Uterus (tissue), 4 donors: ENCODE data around the gene NOS1AP. TPM values are rescaled to one million over a fixed set of nuclear protein-coding genes. Genes with fewer than 3 reads are reported as not detected.

Experiments
- DNase-seq, 2 donors: peaks; one replicate each; pipeline ENCODE4 v3.0.0-alpha.2; 2019 to 2020
- H3K27ac ChIP-seq, 2 donors: fragments of 200-600 bp; sonication (generic); 1 replicate in 1 of 2; 2 replicates in 1 of 2; pipeline ENCODE4 v1.5.1; 2016 to 2018
- H3K27me3 ChIP-seq, 2 donors: fragments of 200-600 bp; sonication (generic); one replicate each; pipeline ENCODE4 v1.5.1; 2018 to 2019; ENCODE audit warnings: control low read depth in 1 of 2
- H3K36me3 ChIP-seq, 2 donors: fragments of 200-600 bp; sonication (generic); one replicate each; pipeline ENCODE4 v1.5.1; 2019; ENCODE audit warnings: control low read depth in 1 of 2
- H3K4me1 ChIP-seq, 2 donors: fragments of 200-600 bp; sonication (generic); one replicate each; pipeline ENCODE4 v1.5.1; 2018 to 2019; ENCODE audit warnings: control low read depth in 1 of 2
- H3K4me3 ChIP-seq, 2 donors: fragments of 200-600 bp; sonication (generic); 1 replicate in 1 of 2; 2 replicates in 1 of 2; pipeline ENCODE4 v1.5.1; 2018 to 2019; ENCODE audit warnings: mild to moderate bottlenecking in 1 of 2
- H3K9me3 ChIP-seq, 2 donors: fragments of 200-600 bp; sonication (generic); one replicate each; pipeline ENCODE4 v1.5.1; 2019; ENCODE audit warnings: control low read depth in 1 of 2
- POLR2A ChIP-seq, 2 donors: fragments of 450-650 bp; IDR thresholded peaks; one replicate each; pipeline ENCODE4 v1.6.1; 2016; ENCODE audit warnings: antibody characterized with exemption in 2 of 2, mild to moderate bottlenecking in 1 of 2, moderate library complexity in 1 of 2
- intact Hi-C: fragments of 100-400 bp; cut with DNase I; formaldehyde crosslinking; loops from one replicate; pipeline ENCODE4 v1.15.1; 2023; ENCODE audit warnings: low total_unique reads
- total RNA-seq, 4 donors: library from RNA; depleted of rRNA in 3 of 4; stranded (reverse); fragments of >200 nt in 3 of 4; gene quantifications; one replicate each; pipeline versions ENCODE4 v1.1.0 to v1.2.4, GENCODE V29; 2014 to 2023
- TF ChIP-seq, protein P1 (sequence below), 4 experiments: fragments of 200-600 bp in 2 of 4; fragments of 450-650 bp in 2 of 4; sonication (generic) in 2 of 4; IDR thresholded peaks; one replicate each; pipeline ENCODE4 v1.5.1; 2016 to 2019; ENCODE audit warnings: antibody characterized with exemption in 4 of 4, mild to moderate bottlenecking in 2 of 4, moderate library complexity in 1 of 4
- donor health status: DM: yes; HTN: yes; CAD: no.

The NOS1AP gene
- total RNA-seq, 4 donors from 2014 or later, result under 0.01 to 5.3 (median 1.9) TPM; not detected in 1

DNA sequence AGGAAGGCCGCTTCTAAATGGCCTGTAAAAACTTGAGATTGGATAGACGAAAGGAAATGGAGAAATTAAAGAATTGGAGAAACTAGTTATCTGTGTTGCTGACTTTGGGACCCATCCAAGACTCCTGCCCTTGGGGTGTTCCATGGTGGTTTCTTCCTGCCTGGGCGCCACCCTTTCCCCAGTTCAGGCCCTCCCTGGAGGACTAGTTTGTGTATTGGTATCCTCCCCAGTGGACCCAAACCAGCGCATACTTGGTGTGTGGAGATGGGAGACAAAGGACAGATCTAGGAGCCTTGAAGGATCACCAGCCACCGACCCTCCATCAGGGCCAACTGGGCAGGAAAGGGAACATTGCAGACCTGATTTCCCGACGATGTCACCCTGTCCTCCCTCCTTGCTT lies 300.1 kb downstream of the NOS1AP start:
- H3K9me3 ChIP-seq, result no peaks in the 10 kb centered on the region
- no peaks in the 10 kb centered on the region for H3K36me3 ChIP-seq
- intact Hi-C loops, result no loop called here
- no peak for DNase-seq
- no peaks in the 10 kb centered on the region for H3K27me3 ChIP-seq
- no peak overlapping the region for H3K27ac ChIP-seq
- no peak overlapping the region for H3K4me3 ChIP-seq
- H3K4me1 ChIP-seq, result no peaks in the 10 kb centered on the region
- TF ChIP-seq, protein P1, sequence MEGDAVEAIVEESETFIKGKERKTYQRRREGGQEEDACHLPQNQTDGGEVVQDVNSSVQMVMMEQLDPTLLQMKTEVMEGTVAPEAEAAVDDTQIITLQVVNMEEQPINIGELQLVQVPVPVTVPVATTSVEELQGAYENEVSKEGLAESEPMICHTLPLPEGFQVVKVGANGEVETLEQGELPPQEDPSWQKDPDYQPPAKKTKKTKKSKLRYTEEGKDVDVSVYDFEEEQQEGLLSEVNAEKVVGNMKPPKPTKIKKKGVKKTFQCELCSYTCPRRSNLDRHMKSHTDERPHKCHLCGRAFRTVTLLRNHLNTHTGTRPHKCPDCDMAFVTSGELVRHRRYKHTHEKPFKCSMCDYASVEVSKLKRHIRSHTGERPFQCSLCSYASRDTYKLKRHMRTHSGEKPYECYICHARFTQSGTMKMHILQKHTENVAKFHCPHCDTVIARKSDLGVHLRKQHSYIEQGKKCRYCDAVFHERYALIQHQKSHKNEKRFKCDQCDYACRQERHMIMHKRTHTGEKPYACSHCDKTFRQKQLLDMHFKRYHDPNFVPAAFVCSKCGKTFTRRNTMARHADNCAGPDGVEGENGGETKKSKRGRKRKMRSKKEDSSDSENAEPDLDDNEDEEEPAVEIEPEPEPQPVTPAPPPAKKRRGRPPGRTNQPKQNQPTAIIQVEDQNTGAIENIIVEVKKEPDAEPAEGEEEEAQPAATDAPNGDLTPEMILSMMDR (IDR thresholded peaks at IDR 0.05), result no peak
- TF ChIP-seq POLR2A (IDR thresholded peaks at IDR 0.05), result no peak

DNA sequence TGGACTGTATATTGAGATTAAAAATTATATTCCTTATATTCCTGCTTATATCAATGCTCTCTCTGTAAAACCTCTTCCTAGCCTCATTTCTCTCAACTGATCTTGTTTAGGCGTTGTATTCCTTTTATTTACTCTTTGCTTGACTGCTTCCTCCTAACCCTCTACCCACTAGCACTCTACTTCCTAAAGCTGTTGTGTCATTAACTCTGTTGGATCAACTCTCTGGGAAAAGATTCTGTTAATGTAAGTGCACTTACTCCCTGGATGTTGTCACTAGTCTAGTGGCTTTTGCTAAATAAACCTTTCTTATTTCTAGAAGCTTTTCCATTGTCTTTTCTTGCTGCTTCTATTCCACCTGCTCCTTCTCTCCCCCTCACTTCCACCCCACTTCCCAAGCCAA lies 300.7 kb downstream of the NOS1AP start:
- intact Hi-C loops, result no loop called here
- no peak for TF ChIP-seq POLR2A (IDR thresholded peaks at IDR 0.05)
- TF ChIP-seq, protein P1 (IDR thresholded peaks at IDR 0.05), result no peak

DNA sequence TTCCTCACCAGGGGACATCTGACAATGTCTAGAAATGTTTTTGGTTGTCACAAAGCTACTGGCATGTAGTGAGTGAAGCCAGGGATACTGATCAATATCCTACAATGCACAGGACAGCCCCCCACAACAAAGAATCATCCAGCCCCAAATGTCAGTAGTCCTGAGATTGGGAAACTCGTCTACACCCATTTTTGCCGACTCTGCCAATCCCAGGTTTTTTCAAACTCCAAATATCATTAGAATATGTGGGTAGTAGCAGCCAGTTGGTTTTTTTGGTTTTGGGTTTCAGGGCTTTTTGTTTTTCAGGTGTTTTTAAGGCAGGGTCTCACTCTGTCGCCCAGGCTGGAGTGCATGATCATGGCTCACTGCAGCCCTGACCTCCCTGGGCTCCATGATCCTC lies 301.2 kb downstream of the NOS1AP start:
- Histone ChIP-seq H3K4me3 (no peak overlapping the region), H3K27me3 (no peaks in the 10 kb centered on the region), H3K9me3 (no peaks in the 10 kb centered on the region), H3K27ac (no peak overlapping the region), H3K36me3 (no peaks in the 10 kb centered on the region), H3K4me1 (no peaks in the 10 kb centered on the region)
- no peak for TF ChIP-seq POLR2A (IDR thresholded peaks at IDR 0.05)
- TF ChIP-seq, protein P1 (IDR thresholded peaks at IDR 0.05), result no peak
- intact Hi-C loops, result no loop called here
- no peak for DNase-seq

More for the DNA sequence above, 300.7 kb downstream of the NOS1AP start:
- no peaks in the 10 kb centered on the region for H3K4me1 ChIP-seq
- H3K9me3 ChIP-seq, result no peaks in the 10 kb centered on the region
- H3K27me3 ChIP-seq, result no peaks in the 10 kb centered on the region
- H3K27ac ChIP-seq, result no peak overlapping the region
- no peaks in the 10 kb centered on the region for H3K36me3 ChIP-seq
- no peak overlapping the region for H3K4me3 ChIP-seq
- no peak for DNase-seq

DNA sequence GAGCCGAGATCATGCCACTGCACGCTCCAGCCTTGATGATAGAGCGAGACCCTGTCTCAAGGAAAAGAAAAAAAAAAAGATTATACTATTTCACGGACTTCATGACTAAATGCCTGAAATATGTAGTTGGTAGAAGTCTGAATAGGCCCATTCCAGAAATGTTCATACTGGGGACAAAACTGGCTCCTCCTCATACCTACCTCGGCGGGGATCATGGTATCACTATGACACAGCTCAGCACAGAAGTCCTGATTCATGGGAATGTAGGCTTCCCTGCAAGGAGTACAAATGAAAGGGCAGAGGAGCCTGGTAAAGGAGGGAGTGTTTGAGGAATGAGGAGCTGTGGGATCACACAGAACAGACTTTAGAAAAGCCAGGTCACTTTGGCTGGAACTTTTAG lies 302.1 kb downstream of the NOS1AP start:
- Histone ChIP-seq H3K36me3 (no peaks in the 10 kb centered on the region), H3K9me3 (no peaks in the 10 kb centered on the region), H3K4me1 (no peaks in the 10 kb centered on the region), H3K4me3 (no peak overlapping the region), H3K27me3 (no peaks in the 10 kb centered on the region), H3K27ac (no peak overlapping the region)
- no peak for TF ChIP-seq POLR2A (IDR thresholded peaks at IDR 0.05)
- TF ChIP-seq, protein P1 (IDR thresholded peaks at IDR 0.05), result no peak
- DNase-seq, result no peak
- intact Hi-C loops, result no loop called here

DNA sequence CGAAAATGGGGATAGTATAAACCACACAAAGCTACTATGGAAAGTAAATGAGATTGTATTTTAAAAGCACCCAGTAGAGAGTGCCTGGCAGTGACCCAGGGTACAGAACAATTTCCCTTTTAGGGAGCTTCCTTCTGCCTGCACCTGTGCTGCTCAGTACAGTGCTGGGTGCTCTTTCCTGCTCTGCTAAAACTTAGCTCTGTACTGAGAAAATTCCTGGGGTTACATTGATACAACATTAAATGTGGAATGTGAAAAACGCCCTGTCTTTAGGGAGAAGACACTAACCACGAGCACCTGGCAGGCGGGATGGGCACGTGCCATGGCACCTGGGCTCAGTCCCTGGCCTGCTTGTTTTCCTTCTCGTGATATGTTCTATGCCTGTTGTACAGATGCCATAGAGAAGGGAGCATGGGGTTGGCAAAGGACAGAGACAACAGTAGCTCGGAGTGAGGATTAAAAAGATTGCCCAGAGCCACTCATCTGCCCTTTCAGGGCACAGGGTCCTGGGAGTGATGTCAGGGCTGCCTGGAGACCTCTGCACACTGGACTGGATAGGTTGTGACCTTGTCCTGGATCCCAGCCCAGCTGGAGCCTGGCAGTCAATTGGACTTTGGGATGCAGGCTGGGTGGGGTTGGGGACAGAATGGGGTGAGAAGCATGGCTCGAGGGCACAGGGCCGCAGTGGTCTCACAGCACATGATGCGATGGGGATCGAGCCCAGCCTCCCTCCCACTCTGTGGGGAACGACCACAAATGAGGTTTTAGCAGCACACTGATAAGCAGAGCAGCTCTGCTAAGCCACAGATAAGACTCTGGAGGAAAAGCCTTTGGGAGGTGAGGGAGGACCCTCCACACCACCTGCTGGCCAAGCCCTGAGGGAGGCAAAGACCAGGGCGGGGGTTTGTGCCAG lies 302.9 kb downstream of the NOS1AP start:
- H3K4me3 ChIP-seq, result no peak overlapping the region
- no peak for DNase-seq
- intact Hi-C loops, result no loop called here

More for the DNA sequence above, 302.9 kb downstream of the NOS1AP start:
- Histone ChIP-seq H3K9me3 (no peaks in the 10 kb centered on the region), H3K27me3 (no peaks in the 10 kb centered on the region), H3K27ac (no peak overlapping the region), H3K4me1 (no peaks in the 10 kb centered on the region), H3K36me3 (no peaks in the 10 kb centered on the region)
- TF ChIP-seq, protein P1 (IDR thresholded peaks at IDR 0.05), result no peak
- TF ChIP-seq POLR2A (IDR thresholded peaks at IDR 0.05), result no peak
